SK-N-SH (cell line): ENCODE results near the gene OGFOD3.

Experiments used
- CTCF ChIP-seq: fragments of 200-600 bp; sonication (generic); IDR thresholded peaks from 2 replicates; pipeline ENCODE4 v1.6.1; 2017; ENCODE audit warnings: antibody characterized with exemption, mild to moderate bottlenecking, moderate library complexity
- EP300 ChIP-seq, 2 experiments: IDR thresholded peaks; 2 replicates each; pipeline versions ENCODE4 v1.4.0 to v1.6.1; 2012; ENCODE audit warnings: borderline replicate concordance in 1 of 2, low read depth in 1 of 2, low read length in 1 of 2
- GABPA ChIP-seq: IDR thresholded peaks from 2 replicates; pipeline ENCODE4 v1.4.0; 2012; ENCODE audit warnings: low read depth, mild to moderate bottlenecking
- JUND ChIP-seq: IDR thresholded peaks from 2 replicates; pipeline ENCODE4 v1.4.0; 2012
- MAX ChIP-seq: IDR thresholded peaks from 2 replicates; pipeline ENCODE4 v1.4.0; 2012; ENCODE audit warnings: low read depth
- REST ChIP-seq: IDR thresholded peaks from 2 replicates; pipeline ENCODE4 v1.6.1; 2012; ENCODE audit warnings: mild to moderate bottlenecking, low read depth, low read length, moderate library complexity
- RFX5 ChIP-seq: IDR thresholded peaks from 2 replicates; pipeline ENCODE4 v1.6.1; 2012; ENCODE audit warnings: mild to moderate bottlenecking, improper control_type of control experiment, low read length
- SIN3A ChIP-seq: IDR thresholded peaks from 2 replicates; pipeline ENCODE4 v1.6.1; 2012; ENCODE audit warnings: low read depth, mild to moderate bottlenecking, low read length, moderate library complexity, borderline replicate concordance
- TAF1 ChIP-seq: IDR thresholded peaks from 2 replicates; pipeline ENCODE4 v1.6.1; 2012; ENCODE audit warnings: low read depth, mild to moderate bottlenecking, low read length, moderate library complexity, borderline replicate concordance

- TF ChIP-seq MAX (no peak), CTCF (no peak), TAF1 (no peak), GABPA (no peak), JUND (no peak), REST (no peak), SIN3A (no peak), RFX5 (no peak), EP300 (IDR thresholded peaks at IDR 0.05; ENCODE audit: borderline replicate concordance in 1 of 2, low read depth in 1 of 2, low read length in 1 of 2) (no peak)
Measured at GRCh38 chr17:82436601-82437324, 18.4 kb upstream of the OGFOD3 start.
